Calu3 (cell line): ENCODE data around the gene RGS12. TPM values are rescaled to one million over a fixed set of nuclear protein-coding genes. Genes with fewer than 3 reads are reported as not detected.

Experiments
- BruUV-seq: library from RNA; stranded (reverse); fragments of 400-500 nt; replicated peaks from 2 replicates; lab custom pipeline; 2021; lab: Mats Ljungman, UMichigan
- CTCF ChIA-PET: fragments of 300-600 bp; sonication (Branson Sonifier 250); formaldehyde crosslinking; loops from one replicate; lab custom pipeline; 2022; ENCODE audit warnings: antibody characterized with exemption; lab: Charles Lee
- DNase-seq: peaks from one replicate; pipeline ENCODE4 v3.0.0; 2022
- H3K27ac Mint-ChIP-seq: one replicate; pipeline ENCODE4 v1.8.0; 2022; ENCODE audit warnings: mixed read lengths; ENCODE audit not compliant: unreplicated experiment
- H3K27me3 Mint-ChIP-seq: one replicate; pipeline ENCODE4 v1.8.0; 2022; ENCODE audit warnings: mixed read lengths; ENCODE audit not compliant: unreplicated experiment
- H3K36me3 Mint-ChIP-seq: one replicate; pipeline ENCODE4 v1.8.0; 2022; ENCODE audit warnings: mild to moderate bottlenecking, moderate library complexity, mixed read lengths; ENCODE audit not compliant: insufficient read depth, unreplicated experiment
- H3K4me1 Mint-ChIP-seq: one replicate; pipeline ENCODE4 v1.8.0; 2022; ENCODE audit warnings: mild to moderate bottlenecking, low read depth, mixed read lengths; ENCODE audit not compliant: unreplicated experiment
- H3K4me3 Mint-ChIP-seq: one replicate; pipeline ENCODE4 v1.8.0; 2022; ENCODE audit warnings: mild to moderate bottlenecking, low read depth, moderate library complexity, mixed read lengths; ENCODE audit not compliant: unreplicated experiment
- H3K9me3 Mint-ChIP-seq: one replicate; pipeline ENCODE4 v1.8.0; 2022; ENCODE audit warnings: low read depth, mixed read lengths; ENCODE audit not compliant: unreplicated experiment
- intact Hi-C: fragments of 100-400 bp; cut with micrococcal nuclease; formaldehyde crosslinking; loops from one replicate; pipeline ENCODE4 v1.10.0; 2022; ENCODE audit not compliant: unreplicated experiment
- total RNA-seq: library from RNA; stranded (reverse); gene quantifications from 2 replicates; pipeline ENCODE4 v1.2.3, GENCODE V29; 2022
- TF ChIP-seq, protein P1 (sequence below): fragments of 200-600 bp; IDR thresholded peaks from one replicate; pipeline ENCODE4 v1.8.0; 2022; ENCODE audit warnings: antibody characterized with exemption; ENCODE audit not compliant: unreplicated experiment

Gene RGS12
- total RNA-seq, 1 experiment from 2014 or later = 13.9 TPM

DNA sequence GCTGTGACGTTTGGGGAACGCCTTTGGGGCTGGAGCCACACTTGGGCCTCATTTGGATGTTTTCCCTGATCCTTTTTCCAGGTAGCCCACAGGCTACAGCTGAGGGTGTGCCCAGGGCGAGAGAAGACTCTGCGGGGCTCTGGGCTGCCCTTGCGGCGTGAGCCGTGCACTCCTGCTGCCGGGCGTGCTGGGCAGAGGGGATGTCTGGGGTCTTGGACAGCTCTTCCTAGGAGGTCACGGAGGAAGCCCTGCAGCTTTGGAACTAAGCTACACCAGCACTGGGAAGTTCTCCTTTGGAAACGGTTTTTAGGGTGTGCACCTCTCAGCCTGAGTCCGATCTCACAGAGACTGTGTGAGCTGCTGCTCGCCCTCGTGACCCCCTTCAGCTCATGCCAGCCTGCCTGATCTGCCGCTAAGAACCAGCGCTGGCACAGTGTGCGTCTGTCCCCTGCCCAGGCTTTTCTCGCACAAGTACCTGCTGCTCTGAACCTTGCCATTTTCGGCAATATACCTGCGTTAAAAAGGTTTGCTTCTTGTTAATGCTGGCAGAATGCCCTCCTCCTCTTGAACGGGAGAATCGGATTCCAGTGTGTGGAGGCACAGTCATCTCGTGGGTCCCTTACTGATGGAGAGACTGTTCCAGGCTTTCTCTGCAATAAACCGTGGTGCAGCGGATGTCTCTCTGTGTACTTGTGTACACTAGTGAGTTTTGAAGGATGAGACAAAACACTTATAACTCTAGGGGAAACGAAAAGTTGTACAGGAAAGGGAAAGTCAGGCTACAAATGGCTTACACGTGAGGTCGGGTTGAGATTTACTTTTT lies 29.6 kb upstream of the RGS12 start:
- CTCF ChIA-PET = no interaction called here
- TF ChIP-seq, protein P1, sequence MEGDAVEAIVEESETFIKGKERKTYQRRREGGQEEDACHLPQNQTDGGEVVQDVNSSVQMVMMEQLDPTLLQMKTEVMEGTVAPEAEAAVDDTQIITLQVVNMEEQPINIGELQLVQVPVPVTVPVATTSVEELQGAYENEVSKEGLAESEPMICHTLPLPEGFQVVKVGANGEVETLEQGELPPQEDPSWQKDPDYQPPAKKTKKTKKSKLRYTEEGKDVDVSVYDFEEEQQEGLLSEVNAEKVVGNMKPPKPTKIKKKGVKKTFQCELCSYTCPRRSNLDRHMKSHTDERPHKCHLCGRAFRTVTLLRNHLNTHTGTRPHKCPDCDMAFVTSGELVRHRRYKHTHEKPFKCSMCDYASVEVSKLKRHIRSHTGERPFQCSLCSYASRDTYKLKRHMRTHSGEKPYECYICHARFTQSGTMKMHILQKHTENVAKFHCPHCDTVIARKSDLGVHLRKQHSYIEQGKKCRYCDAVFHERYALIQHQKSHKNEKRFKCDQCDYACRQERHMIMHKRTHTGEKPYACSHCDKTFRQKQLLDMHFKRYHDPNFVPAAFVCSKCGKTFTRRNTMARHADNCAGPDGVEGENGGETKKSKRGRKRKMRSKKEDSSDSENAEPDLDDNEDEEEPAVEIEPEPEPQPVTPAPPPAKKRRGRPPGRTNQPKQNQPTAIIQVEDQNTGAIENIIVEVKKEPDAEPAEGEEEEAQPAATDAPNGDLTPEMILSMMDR = no peak
- intact Hi-C loops = no loop called here
- no peak overlapping the region for H3K27ac Mint-ChIP-seq
- DNase-seq = no peak
- H3K4me1 Mint-ChIP-seq = no peaks in the 10 kb centered on the region
- H3K27me3 Mint-ChIP-seq = no peaks in the 10 kb centered on the region
- H3K4me3 Mint-ChIP-seq = no peak overlapping the region
- no TSS peak for BruUV-seq
- no peaks in the 10 kb centered on the region for H3K36me3 Mint-ChIP-seq
- H3K9me3 Mint-ChIP-seq = no peaks in the 10 kb centered on the region

DNA sequence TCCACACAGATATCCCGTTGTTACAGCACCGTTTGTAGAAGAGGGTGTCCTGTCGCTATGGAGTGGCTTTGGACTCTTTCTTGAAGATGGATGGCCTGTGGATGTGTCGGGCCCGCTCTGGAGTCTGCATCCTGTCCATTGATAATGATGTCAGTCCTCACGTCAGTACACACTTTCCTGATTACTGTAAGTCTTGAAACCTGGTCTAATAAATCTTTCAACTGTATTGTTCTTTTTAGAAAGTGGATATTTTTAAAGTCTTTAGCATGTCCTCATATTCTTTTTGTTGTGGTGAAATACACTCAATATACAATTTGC lies 29.0 kb upstream of the RGS12 start:
- TF ChIP-seq, protein P1 = no peak
- Mint-ChIP-seq H3K27ac (no peak overlapping the region), H3K27me3 (no peaks in the 10 kb centered on the region), H3K4me1 (no peaks in the 10 kb centered on the region), H3K9me3 (no peaks in the 10 kb centered on the region), H3K36me3 (no peaks in the 10 kb centered on the region), H3K4me3 (no peak overlapping the region)
- intact Hi-C loops = no loop called here
- CTCF ChIA-PET = no interaction called here
- DNase-seq = no peak
- BruUV-seq = no TSS peak

DNA sequence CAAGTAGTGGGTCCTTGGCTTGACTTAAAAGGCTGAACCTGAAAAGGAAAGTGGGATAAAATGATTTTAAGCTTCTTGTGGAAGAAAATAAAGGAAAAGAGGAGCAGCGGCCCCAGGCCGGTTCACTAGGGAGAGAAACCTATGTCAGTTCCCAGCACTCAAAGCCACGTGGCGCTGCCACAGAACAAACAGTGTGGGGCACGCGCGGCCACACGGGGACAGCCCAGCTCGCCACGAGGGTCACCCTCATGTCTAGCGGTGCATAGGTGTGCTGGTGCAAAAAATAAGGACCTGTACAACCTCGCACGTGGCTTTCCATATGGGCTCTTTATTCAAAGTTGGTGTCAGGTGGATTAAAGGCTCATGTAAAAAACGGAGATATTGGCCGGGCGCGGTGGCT lies 26.7 kb upstream of the RGS12 start:
- Mint-ChIP-seq H3K9me3 (no peaks in the 10 kb centered on the region), H3K4me3 (no peak overlapping the region), H3K36me3 (no peaks in the 10 kb centered on the region), H3K27me3 (no peaks in the 10 kb centered on the region), H3K4me1 (no peaks in the 10 kb centered on the region), H3K27ac (no peak overlapping the region)
- BruUV-seq = no TSS peak
- intact Hi-C loops = no loop called here
- TF ChIP-seq, protein P1 = no peak
- CTCF ChIA-PET = no interaction called here
- no peak for DNase-seq

DNA sequence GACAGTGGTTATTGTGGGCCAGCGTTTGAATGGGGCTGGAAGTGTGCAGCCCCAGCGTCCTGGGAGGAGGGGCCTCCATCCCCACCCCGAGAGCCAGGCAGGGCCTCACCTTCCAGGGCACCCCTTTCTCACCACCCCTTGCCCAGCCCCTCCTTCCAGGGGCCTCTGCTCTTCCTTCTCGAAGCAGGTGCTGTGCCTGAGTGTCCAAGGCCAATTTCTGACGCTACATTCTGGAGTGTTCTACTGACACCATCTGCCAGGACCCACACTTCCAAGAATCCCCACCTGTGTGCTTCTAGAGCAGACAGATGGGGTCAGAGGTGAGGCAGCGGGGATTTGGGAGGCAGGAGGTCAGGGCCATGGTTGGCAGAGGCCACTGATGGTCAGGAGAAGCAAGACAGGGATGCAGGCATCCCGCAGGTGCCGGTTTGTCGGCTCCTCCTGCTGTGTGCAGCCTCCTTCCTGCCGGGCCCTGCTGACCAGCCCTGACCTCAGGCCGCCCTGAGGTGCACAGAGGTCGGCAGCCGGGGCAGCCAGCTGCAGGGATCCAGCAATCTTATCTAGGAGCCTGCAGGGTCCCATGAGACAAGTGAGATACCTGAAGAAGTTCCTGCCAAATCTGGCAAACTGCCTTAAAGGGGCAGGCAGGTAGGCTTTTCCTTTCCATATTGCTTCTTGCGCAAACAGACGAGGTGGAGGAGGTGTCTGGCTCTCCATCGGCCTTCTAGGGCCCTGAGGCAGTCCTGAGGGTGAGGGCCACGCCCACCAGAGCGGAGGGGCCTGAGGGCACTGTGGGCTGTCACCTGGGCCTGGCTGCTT lies 25.0 kb upstream of the RGS12 start:
- CTCF ChIA-PET = no interaction called here
- TF ChIP-seq, protein P1 = no peak
- Mint-ChIP-seq H3K36me3 (no peaks in the 10 kb centered on the region), H3K27ac (no peak overlapping the region), H3K27me3 (no peaks in the 10 kb centered on the region), H3K4me1 (no peaks in the 10 kb centered on the region), H3K9me3 (no peaks in the 10 kb centered on the region), H3K4me3 (no peak overlapping the region)
- DNase-seq = no peak
- BruUV-seq = no TSS peak
- intact Hi-C loops = no loop called here
